H9 (cell line): ENCODE measurements around the gene PRR33. TPM values are rescaled to one million over a fixed set of nuclear protein-coding genes. Genes with fewer than 3 reads are reported as not detected.
A peak's percentile ranks its signal among the peaks of the same experiment; 100 is the strongest.

Source experiments
- DNase-seq: peaks from one replicate; pipeline ENCODE4 v3.0.0-alpha.2; 2017
- H2AFZ ChIP-seq: one replicate; pipeline ENCODE4 v1.6.1; 2013; ENCODE audit warnings: mild to moderate bottlenecking, low read length, control low read depth, moderate library complexity
- H2AK5ac ChIP-seq: 2 replicates; pipeline ENCODE4 v1.6.1; 2013; ENCODE audit warnings: low read length, control low read depth, mixed read lengths; ENCODE audit not compliant: insufficient read length
- H2BK120ac ChIP-seq: one replicate; pipeline ENCODE4 v1.6.1; 2013; ENCODE audit warnings: low read depth, mild to moderate bottlenecking, low read length, control low read depth, inconsistent platforms; ENCODE audit not compliant: poor library complexity, severe bottlenecking
- H2BK12ac ChIP-seq: 2 replicates; pipeline ENCODE4 v1.6.1; 2013; ENCODE audit warnings: low read length, control low read depth, mixed read lengths, low read depth; ENCODE audit not compliant: insufficient read length
- H2BK15ac ChIP-seq: 2 replicates; pipeline ENCODE4 v1.6.1; 2013; ENCODE audit warnings: low read depth, low read length, control low read depth
- H2BK20ac ChIP-seq: one replicate; pipeline ENCODE4 v1.6.1; 2013; ENCODE audit warnings: low read depth, mild to moderate bottlenecking, low read length, control low read depth, inconsistent platforms; ENCODE audit not compliant: poor library complexity, severe bottlenecking
- H2BK5ac ChIP-seq: 2 replicates; pipeline ENCODE4 v1.6.1; 2013; ENCODE audit warnings: low read length, control low read depth, mixed read lengths; ENCODE audit not compliant: insufficient read length
- H3K14ac ChIP-seq: 2 replicates; pipeline ENCODE4 v1.6.1; 2013; ENCODE audit warnings: low read length, control low read depth; ENCODE audit not compliant: insufficient read depth
- H3K18ac ChIP-seq: 2 replicates; pipeline ENCODE4 v1.6.1; 2013; ENCODE audit warnings: low read depth, mild to moderate bottlenecking, mixed read lengths, low read length, control low read depth; ENCODE audit not compliant: insufficient read length
- H3K23ac ChIP-seq: 2 replicates; pipeline ENCODE4 v1.6.1; 2013; ENCODE audit warnings: low read length, control low read depth, mixed read lengths, low read depth; ENCODE audit not compliant: insufficient read length
- H3K23me2 ChIP-seq: 2 replicates; pipeline ENCODE4 v1.6.1; 2013; ENCODE audit warnings: low read depth, mild to moderate bottlenecking, mixed read lengths, low read length, control low read depth; ENCODE audit not compliant: insufficient read length, poor library complexity, severe bottlenecking
- H3K27ac ChIP-seq: 2 replicates; pipeline ENCODE4 v1.5.1; 2013; ENCODE audit warnings: low read length, control low read depth, mixed read lengths, low read depth; ENCODE audit not compliant: insufficient read length
- H3K27me3 ChIP-seq: 2 replicates; pipeline ENCODE4 v1.6.1; 2013; ENCODE audit warnings: low read length, control low read depth, inconsistent platforms; ENCODE audit not compliant: insufficient read depth
- H3K4ac ChIP-seq: 2 replicates; pipeline ENCODE4 v1.6.1; 2013; ENCODE audit warnings: low read depth, mild to moderate bottlenecking, control low read depth, inconsistent platforms, low read length, moderate library complexity
- H3K4me1 ChIP-seq: 2 replicates; pipeline ENCODE4 v1.6.1; 2013; ENCODE audit warnings: low read length, control low read depth, inconsistent platforms; ENCODE audit not compliant: insufficient read depth
- H3K4me2 ChIP-seq: 2 replicates; pipeline ENCODE4 v1.6.1; 2013; ENCODE audit warnings: low read length, control low read depth, mixed read lengths; ENCODE audit not compliant: insufficient read length, insufficient read depth
- H3K56ac ChIP-seq: 2 replicates; pipeline ENCODE4 v1.6.1; 2013; ENCODE audit warnings: low read depth, mild to moderate bottlenecking, mixed read lengths, low read length, control low read depth; ENCODE audit not compliant: insufficient read length
- H3K79me1 ChIP-seq: 2 replicates; pipeline ENCODE4 v1.6.1; 2013; ENCODE audit warnings: low read depth, mild to moderate bottlenecking, moderate library complexity, low read length, control low read depth, inconsistent platforms; ENCODE audit not compliant: insufficient read depth, poor library complexity, severe bottlenecking
- H3K79me2 ChIP-seq: 2 replicates; pipeline ENCODE4 v1.6.1; 2013; ENCODE audit warnings: low read length, control low read depth, inconsistent platforms; ENCODE audit not compliant: insufficient read depth
- H3K9ac ChIP-seq: 2 replicates; pipeline ENCODE4 v1.6.1; 2013; ENCODE audit warnings: low read length, control low read depth, mixed read lengths; ENCODE audit not compliant: insufficient read length; ENCODE audit errors: extremely low read depth
- H3K9me3 ChIP-seq: one replicate; pipeline ENCODE4 v1.6.1; 2013; ENCODE audit warnings: low read depth, low read length, inconsistent platforms; ENCODE audit not compliant: control insufficient read depth
- H3T11ph ChIP-seq: one replicate; pipeline ENCODE4 v1.6.1; 2013; ENCODE audit warnings: mild to moderate bottlenecking, low read length, control low read depth, inconsistent platforms
- H4K20me1 ChIP-seq: one replicate; pipeline ENCODE4 v1.6.1; 2013; ENCODE audit not compliant: control insufficient read depth, insufficient read length, insufficient read depth
- H4K5ac ChIP-seq: 2 replicates; pipeline ENCODE4 v1.6.1; 2013; ENCODE audit warnings: low read depth, mild to moderate bottlenecking, mixed read lengths, low read length, control low read depth; ENCODE audit not compliant: insufficient read length
- H4K8ac ChIP-seq: replicated peaks from 2 replicates; pipeline ENCODE4 v1.6.1; 2013; ENCODE audit warnings: low read length, control low read depth, mixed read lengths, low read depth; ENCODE audit not compliant: insufficient read length
- H4K91ac ChIP-seq: 2 replicates; pipeline ENCODE4 v1.6.1; 2013; ENCODE audit warnings: low read depth, mild to moderate bottlenecking, moderate library complexity, mixed read lengths, low read length, control low read depth; ENCODE audit not compliant: insufficient read length
- H3K27ac Mint-ChIP-seq, 3 experiments: 2 replicates in 2 of 3; 3 replicates in 1 of 3; pipeline ENCODE4 v1.8.0; 2020 to 2021; ENCODE audit warnings: mixed read lengths in 3 of 3, mild to moderate bottlenecking in 1 of 3, moderate library complexity in 1 of 3
- H3K27me3 Mint-ChIP-seq: 2 replicates; pipeline ENCODE4 v1.8.0; 2021; ENCODE audit warnings: low read depth, mild to moderate bottlenecking, moderate library complexity, mixed read lengths
- H3K36me3 Mint-ChIP-seq, 3 experiments: 2 replicates in 2 of 3; 3 replicates in 1 of 3; pipeline ENCODE4 v1.8.0; 2020 to 2021; ENCODE audit warnings: low read depth in 3 of 3, mixed read lengths in 3 of 3; ENCODE audit not compliant: insufficient read depth in 1 of 3
- H3K4me1 Mint-ChIP-seq, 2 experiments: 2 replicates each; pipeline ENCODE4 v1.8.0; 2020; ENCODE audit warnings: mixed read lengths in 2 of 2
- H3K4me3 Mint-ChIP-seq, 2 experiments: 2 replicates in 1 of 2; 3 replicates in 1 of 2; pipeline ENCODE4 v1.8.0; 2020 to 2021; ENCODE audit warnings: mild to moderate bottlenecking in 2 of 2, mixed read lengths in 2 of 2, moderate library complexity in 1 of 2
- H3K9me3 Mint-ChIP-seq, 2 experiments: 2 replicates in 1 of 2; 3 replicates in 1 of 2; pipeline ENCODE4 v1.8.0; 2020; ENCODE audit warnings: mild to moderate bottlenecking in 2 of 2, mixed read lengths in 2 of 2, moderate library complexity in 1 of 2
- WGBS: extraction: QIAGEN DNeasy Blood & Tissue Kit; methylation state at CpG from one replicate; pipeline ENCODE4 v1.1.7; 2013; ENCODE audit warnings: missing lambda C conversion rate, low lambda C conversion rate, mixed read lengths; ENCODE audit not compliant: insufficient read length; ENCODE audit errors: extremely low coverage; 5-methylcytosine and 5-hydroxymethylcytosine counted together
- total RNA-seq: library from RNA; stranded (reverse); gene quantifications from 2 replicates; pipeline ENCODE4 v1.2.1, GENCODE V29; 2021
- TF ChIP-seq, protein P1 (sequence below): fragments of 200-600 bp; sonication (generic); conservative IDR thresholded peaks from 3 replicates; pipeline ENCODE4 v1.8.0; 2021; ENCODE audit warnings: antibody characterized with exemption, mild to moderate bottlenecking

The PRR33 gene
- total RNA-seq, 1 experiment from 2014 or later: not detected

DNA sequence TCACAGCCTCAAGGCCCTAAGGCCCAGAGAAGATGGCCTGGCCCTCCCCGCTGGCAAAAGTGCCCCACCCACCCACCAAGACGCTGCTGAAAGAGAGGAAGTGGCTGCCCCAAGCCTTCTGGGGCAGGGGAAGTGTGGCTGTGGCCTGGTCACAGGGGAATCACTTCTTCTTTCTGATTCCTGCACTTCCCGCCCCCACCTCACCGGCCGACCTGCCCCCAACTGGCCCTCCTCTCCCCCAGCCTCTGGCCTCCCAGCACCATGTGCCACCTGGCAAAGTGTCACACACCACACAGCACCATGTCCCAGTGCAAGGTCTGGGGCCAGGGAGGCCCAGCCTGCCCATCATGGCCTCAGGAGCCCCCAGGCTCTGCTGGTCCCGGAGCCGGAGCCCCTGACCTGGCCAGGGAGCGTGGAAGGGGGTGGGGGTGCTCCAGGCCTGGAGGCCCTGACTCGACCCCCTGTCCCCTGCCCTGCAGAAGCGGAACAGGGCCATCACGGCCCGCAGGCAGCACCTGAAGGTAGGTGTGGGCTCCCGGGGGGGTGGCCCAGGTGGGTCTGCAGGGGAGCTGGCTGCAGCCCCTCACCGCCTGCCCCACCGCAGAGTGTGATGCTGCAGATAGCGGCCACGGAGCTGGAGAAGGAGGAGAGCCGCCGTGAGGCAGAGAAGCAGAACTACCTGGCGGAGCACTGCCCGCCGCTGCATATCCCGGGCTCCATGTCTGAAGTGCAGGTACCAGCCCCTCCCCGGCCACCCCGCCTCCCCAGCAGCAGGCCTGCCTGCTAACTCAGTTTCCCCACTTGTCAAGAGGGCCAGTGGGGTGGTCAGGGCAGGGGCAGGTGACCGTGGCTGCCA, 51.5 kb downstream of the PRR33 start:
- no peak for DNase-seq
- no peak overlapping the region for H4K91ac ChIP-seq
- peaks cover 0 to 4% of the 10 kb centered on the region in 2 experiments; a peak in 1 of 4 replicates for H3K4me1 Mint-ChIP-seq
- H3K23me2 ChIP-seq: no peaks in the 10 kb centered on the region
- no peak overlapping the region for H3K4me2 ChIP-seq
- no peak overlapping the region for H3K23ac ChIP-seq
- H2BK12ac ChIP-seq: no peak overlapping the region
- no peak overlapping the region for H3K27ac ChIP-seq
- no peaks in the 10 kb centered on the region for H4K20me1 ChIP-seq
- no peak overlapping the region for H2BK5ac ChIP-seq
- TF ChIP-seq, protein P1, sequence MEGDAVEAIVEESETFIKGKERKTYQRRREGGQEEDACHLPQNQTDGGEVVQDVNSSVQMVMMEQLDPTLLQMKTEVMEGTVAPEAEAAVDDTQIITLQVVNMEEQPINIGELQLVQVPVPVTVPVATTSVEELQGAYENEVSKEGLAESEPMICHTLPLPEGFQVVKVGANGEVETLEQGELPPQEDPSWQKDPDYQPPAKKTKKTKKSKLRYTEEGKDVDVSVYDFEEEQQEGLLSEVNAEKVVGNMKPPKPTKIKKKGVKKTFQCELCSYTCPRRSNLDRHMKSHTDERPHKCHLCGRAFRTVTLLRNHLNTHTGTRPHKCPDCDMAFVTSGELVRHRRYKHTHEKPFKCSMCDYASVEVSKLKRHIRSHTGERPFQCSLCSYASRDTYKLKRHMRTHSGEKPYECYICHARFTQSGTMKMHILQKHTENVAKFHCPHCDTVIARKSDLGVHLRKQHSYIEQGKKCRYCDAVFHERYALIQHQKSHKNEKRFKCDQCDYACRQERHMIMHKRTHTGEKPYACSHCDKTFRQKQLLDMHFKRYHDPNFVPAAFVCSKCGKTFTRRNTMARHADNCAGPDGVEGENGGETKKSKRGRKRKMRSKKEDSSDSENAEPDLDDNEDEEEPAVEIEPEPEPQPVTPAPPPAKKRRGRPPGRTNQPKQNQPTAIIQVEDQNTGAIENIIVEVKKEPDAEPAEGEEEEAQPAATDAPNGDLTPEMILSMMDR: no peak
- no peak overlapping the region for H2BK20ac ChIP-seq
- peak overlapping the region in 1 of 3 experiments; percentile 55; a peak in 1 of 7 replicates for H3K27ac Mint-ChIP-seq
- H4K8ac ChIP-seq: no peak overlapping the region
- no peak overlapping the region for H3K18ac ChIP-seq
- no peaks in the 10 kb centered on the region for H3K4me1 ChIP-seq
- H3K56ac ChIP-seq: no peak overlapping the region
- H3K79me1 ChIP-seq: no peaks in the 10 kb centered on the region
- H3T11ph ChIP-seq: no peak overlapping the region
- no peak overlapping the region for H2AFZ ChIP-seq
- H3K4me3 Mint-ChIP-seq: no peak overlapping the region
- H3K27me3 ChIP-seq: no peaks in the 10 kb centered on the region
- peaks cover 7% of the 10 kb centered on the region for H3K27me3 Mint-ChIP-seq
- H2AK5ac ChIP-seq: no peak overlapping the region
- no CpG with 5 or more reads among the region's 26 CpGs for WGBS
- no peak overlapping the region for H2BK120ac ChIP-seq
- no peaks in the 10 kb centered on the region for H3K9me3 ChIP-seq
- no peaks in the 10 kb centered on the region; a peak in 1 of 5 replicates for H3K9me3 Mint-ChIP-seq
- H3K36me3 Mint-ChIP-seq: no peaks in the 10 kb centered on the region
- no peak overlapping the region for H3K9ac ChIP-seq
- no peak overlapping the region for H4K5ac ChIP-seq
- no peaks in the 10 kb centered on the region for H3K79me2 ChIP-seq
- no peak overlapping the region for H3K4ac ChIP-seq
- no peak overlapping the region; the same call in 1 of the 2 replicates for H3K14ac ChIP-seq
- H2BK15ac ChIP-seq: no peak overlapping the region
